WTC11 (cell line): Measurements from ENCODE around the gene ITPR3. TPM values are rescaled to one million over a fixed set of nuclear protein-coding genes. Genes with fewer than 3 reads are reported as not detected.
A peak's percentile ranks its signal among the peaks of the same experiment; 100 is the strongest.

Source experiments
- ATAC-seq: fragments of 200-7000 bp; cut with Tn5 transposase; 2 replicates; pipeline ENCODE4 v1.10.0; 2021; ENCODE audit warnings: mild to moderate bottlenecking, moderate library complexity
- CTCF ChIA-PET: fragments of 300-600 bp; sonication (Branson Sonifier 250); formaldehyde crosslinking; loops from one replicate; lab custom pipeline; 2021; ENCODE audit warnings: antibody characterized with exemption; lab: Charles Lee
- POLR2A ChIA-PET: fragments of 350-600 bp; sonication (Branson Sonifier 250); formaldehyde crosslinking; loops from one replicate; lab custom pipeline; 2021; ENCODE audit warnings: antibody characterized with exemption; lab: Charles Lee
- DNase-seq: peaks from one replicate; pipeline ENCODE4 v3.0.0; 2021; ENCODE audit warnings: low spot score
- H3K27ac Mint-ChIP-seq: 2 replicates; pipeline ENCODE4 v1.8.0; 2021; ENCODE audit warnings: mixed read lengths
- H3K27me3 Mint-ChIP-seq: 2 replicates; pipeline ENCODE4 v1.8.0; 2021; ENCODE audit warnings: low read depth, mild to moderate bottlenecking, moderate library complexity, mixed read lengths
- H3K36me3 Mint-ChIP-seq: 2 replicates; pipeline ENCODE4 v1.8.0; 2021; ENCODE audit warnings: mixed read lengths
- H3K4me1 Mint-ChIP-seq: 2 replicates; pipeline ENCODE4 v1.8.0; 2022; ENCODE audit warnings: mixed read lengths
- H3K4me3 Mint-ChIP-seq: 2 replicates; pipeline ENCODE4 v1.8.0; 2021; ENCODE audit warnings: mild to moderate bottlenecking, moderate library complexity, mixed read lengths
- H3K9me3 Mint-ChIP-seq: 2 replicates; pipeline ENCODE4 v1.8.0; 2021; ENCODE audit warnings: mixed read lengths
- ATF2 ChIP-seq: sonication (generic); formaldehyde crosslinking; IDR thresholded peaks from 2 replicates; pipeline ENCODE4 v1.8.1; 2022; ENCODE audit warnings: low read depth, missing genetic modification reagents, borderline replicate concordance
- CREM ChIP-seq: sonication (generic); formaldehyde crosslinking; IDR thresholded peaks from 2 replicates; pipeline ENCODE4 v1.8.1; 2022; ENCODE audit warnings: mild to moderate bottlenecking, missing genetic modification reagents, moderate library complexity
- E2F5 ChIP-seq: sonication (generic); formaldehyde crosslinking; IDR thresholded peaks from 2 replicates; pipeline ENCODE4 v1.8.1; 2022; ENCODE audit warnings: mild to moderate bottlenecking, moderate library complexity, missing genetic modification reagents
- EMX1 ChIP-seq: fragments of 250-450 bp; sonication (Bioruptor Pico); IDR thresholded peaks from 2 replicates; pipeline ENCODE4 v1.8.0; 2021; ENCODE audit warnings: mild to moderate bottlenecking
- HMGXB4 ChIP-seq: sonication (generic); formaldehyde crosslinking; IDR thresholded peaks from 2 replicates; pipeline ENCODE4 v1.8.1; 2023; ENCODE audit warnings: mild to moderate bottlenecking, moderate library complexity, missing genetic modification reagents
- JUN ChIP-seq: sonication (generic); formaldehyde crosslinking; IDR thresholded peaks from 2 replicates; pipeline ENCODE4 v1.8.0; 2023; ENCODE audit warnings: mild to moderate bottlenecking, missing genetic modification reagents
- MXD4 ChIP-seq: fragments of 250-450 bp; sonication (Bioruptor Pico); IDR thresholded peaks from 2 replicates; pipeline ENCODE4 v1.8.0; 2021; ENCODE audit warnings: mild to moderate bottlenecking, moderate library complexity, borderline replicate concordance
- MYBL2 ChIP-seq: sonication (generic); formaldehyde crosslinking; IDR thresholded peaks from 2 replicates; pipeline ENCODE4 v1.8.1; 2023; ENCODE audit warnings: mild to moderate bottlenecking, moderate library complexity, missing genetic modification reagents
- SOX15 ChIP-seq: fragments of 250-450 bp; sonication (Bioruptor Pico); IDR thresholded peaks from 2 replicates; pipeline ENCODE4 v1.9.0; 2021; ENCODE audit warnings: mild to moderate bottlenecking
- TP53 ChIP-seq: sonication (generic); formaldehyde crosslinking; IDR thresholded peaks from 2 replicates; pipeline ENCODE4 v1.8.1; 2023; ENCODE audit warnings: mild to moderate bottlenecking, missing genetic modification reagents
- ZNF219 ChIP-seq: sonication (generic); formaldehyde crosslinking; IDR thresholded peaks from 2 replicates; pipeline ENCODE4 v1.8.0; 2023; ENCODE audit warnings: missing genetic modification reagents, mild to moderate bottlenecking, borderline replicate concordance
- ZNF423 ChIP-seq: fragments of 250-450 bp; sonication (Bioruptor Pico); IDR thresholded peaks from 2 replicates; pipeline ENCODE4 v2.1.2; 2022; ENCODE audit warnings: mild to moderate bottlenecking, moderate library complexity
- ZNF671 ChIP-seq: fragments of 250-450 bp; sonication (Bioruptor Pico); IDR thresholded peaks from 2 replicates; pipeline ENCODE4 v1.8.0; 2021; ENCODE audit warnings: mild to moderate bottlenecking
- total RNA-seq: library from RNA; stranded (reverse); gene quantifications from 3 replicates; pipeline ENCODE4 v1.2.3, GENCODE V29; 2021
- TF ChIP-seq, protein P1 (sequence below): fragments of 250-450 bp; sonication (Bioruptor Pico); IDR thresholded peaks from 2 replicates; pipeline ENCODE4 v1.9.0; 2021; ENCODE audit warnings: mild to moderate bottlenecking
- TF ChIP-seq, protein P2 (sequence below): fragments of 200-600 bp; IDR thresholded peaks from 2 replicates; pipeline ENCODE4 v1.8.0; 2022; ENCODE audit warnings: antibody characterized with exemption

Gene ITPR3
- total RNA-seq, 1 experiment from 2014 or later, result 47.3 TPM

DNA sequence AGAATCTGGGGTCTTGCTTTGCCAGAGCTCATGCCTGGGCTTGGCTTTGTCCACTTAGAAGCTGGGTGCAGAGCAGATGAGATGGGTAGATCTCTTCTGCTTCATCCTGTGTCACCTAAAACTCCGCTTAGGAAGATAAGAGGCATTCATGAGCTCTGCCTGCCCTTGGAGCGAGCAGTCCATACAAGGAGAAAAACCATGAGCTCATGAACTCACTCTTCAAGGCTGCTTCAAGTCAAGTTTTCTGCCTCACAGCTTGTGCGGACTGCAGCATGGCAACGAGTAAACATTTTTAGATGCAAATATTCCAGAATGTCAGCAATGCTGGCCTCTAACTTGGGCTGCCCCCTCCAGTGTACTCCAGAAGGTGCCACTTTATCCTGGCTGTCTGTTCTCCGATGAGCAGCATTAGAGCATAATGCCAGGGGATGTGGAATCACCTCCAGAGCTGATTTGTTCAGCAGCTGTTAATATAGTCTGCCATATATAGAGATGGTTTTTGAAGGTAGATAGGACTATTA is 101.0 kb downstream of the ITPR3 start (continued):
- TF ChIP-seq TP53 (CRISPR knock-in tag) (no peak), JUN (CRISPR knock-in tag) (no peak), CREM (CRISPR knock-in tag) (no peak), ZNF671 (CRISPR knock-in tag) (no peak), MXD4 (CRISPR knock-in tag) (no peak)

- no peak overlapping the region for H3K27ac Mint-ChIP-seq
- POLR2A ChIA-PET, result no interaction called here
- no peaks in the 10 kb centered on the region for H3K9me3 Mint-ChIP-seq
- H3K36me3 Mint-ChIP-seq, result no peaks in the 10 kb centered on the region
- no peak for DNase-seq
- peaks cover 4% of the 10 kb centered on the region; the same call in 1 of the 2 replicates for H3K27me3 Mint-ChIP-seq
- no peak overlapping the region for H3K4me3 Mint-ChIP-seq
- CTCF ChIA-PET, result interaction anchor here (0.8 to 2.1 kb wide), 9 partner anchors 8 to 134 kb away, joined by 3 to 25 read pairs (median 5); partner anchors contain the start of gene UQCC2
- no peak for ATAC-seq
- TF ChIP-seq, protein P1, sequence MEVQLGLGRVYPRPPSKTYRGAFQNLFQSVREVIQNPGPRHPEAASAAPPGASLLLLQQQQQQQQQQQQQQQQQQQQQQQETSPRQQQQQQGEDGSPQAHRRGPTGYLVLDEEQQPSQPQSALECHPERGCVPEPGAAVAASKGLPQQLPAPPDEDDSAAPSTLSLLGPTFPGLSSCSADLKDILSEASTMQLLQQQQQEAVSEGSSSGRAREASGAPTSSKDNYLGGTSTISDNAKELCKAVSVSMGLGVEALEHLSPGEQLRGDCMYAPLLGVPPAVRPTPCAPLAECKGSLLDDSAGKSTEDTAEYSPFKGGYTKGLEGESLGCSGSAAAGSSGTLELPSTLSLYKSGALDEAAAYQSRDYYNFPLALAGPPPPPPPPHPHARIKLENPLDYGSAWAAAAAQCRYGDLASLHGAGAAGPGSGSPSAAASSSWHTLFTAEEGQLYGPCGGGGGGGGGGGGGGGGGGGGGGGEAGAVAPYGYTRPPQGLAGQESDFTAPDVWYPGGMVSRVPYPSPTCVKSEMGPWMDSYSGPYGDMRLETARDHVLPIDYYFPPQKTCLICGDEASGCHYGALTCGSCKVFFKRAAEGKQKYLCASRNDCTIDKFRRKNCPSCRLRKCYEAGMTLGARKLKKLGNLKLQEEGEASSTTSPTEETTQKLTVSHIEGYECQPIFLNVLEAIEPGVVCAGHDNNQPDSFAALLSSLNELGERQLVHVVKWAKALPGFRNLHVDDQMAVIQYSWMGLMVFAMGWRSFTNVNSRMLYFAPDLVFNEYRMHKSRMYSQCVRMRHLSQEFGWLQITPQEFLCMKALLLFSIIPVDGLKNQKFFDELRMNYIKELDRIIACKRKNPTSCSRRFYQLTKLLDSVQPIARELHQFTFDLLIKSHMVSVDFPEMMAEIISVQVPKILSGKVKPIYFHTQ, result no peak
- TF ChIP-seq, protein P2, sequence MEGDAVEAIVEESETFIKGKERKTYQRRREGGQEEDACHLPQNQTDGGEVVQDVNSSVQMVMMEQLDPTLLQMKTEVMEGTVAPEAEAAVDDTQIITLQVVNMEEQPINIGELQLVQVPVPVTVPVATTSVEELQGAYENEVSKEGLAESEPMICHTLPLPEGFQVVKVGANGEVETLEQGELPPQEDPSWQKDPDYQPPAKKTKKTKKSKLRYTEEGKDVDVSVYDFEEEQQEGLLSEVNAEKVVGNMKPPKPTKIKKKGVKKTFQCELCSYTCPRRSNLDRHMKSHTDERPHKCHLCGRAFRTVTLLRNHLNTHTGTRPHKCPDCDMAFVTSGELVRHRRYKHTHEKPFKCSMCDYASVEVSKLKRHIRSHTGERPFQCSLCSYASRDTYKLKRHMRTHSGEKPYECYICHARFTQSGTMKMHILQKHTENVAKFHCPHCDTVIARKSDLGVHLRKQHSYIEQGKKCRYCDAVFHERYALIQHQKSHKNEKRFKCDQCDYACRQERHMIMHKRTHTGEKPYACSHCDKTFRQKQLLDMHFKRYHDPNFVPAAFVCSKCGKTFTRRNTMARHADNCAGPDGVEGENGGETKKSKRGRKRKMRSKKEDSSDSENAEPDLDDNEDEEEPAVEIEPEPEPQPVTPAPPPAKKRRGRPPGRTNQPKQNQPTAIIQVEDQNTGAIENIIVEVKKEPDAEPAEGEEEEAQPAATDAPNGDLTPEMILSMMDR, result no peak
- no peak for TF ChIP-seq ZNF423
- H3K4me1 Mint-ChIP-seq, result peaks cover 20% of the 10 kb centered on the region
Measured at GRCh38 chr6:33723371-33724085, 102.4 kb downstream of the ITPR3 start.

DNA sequence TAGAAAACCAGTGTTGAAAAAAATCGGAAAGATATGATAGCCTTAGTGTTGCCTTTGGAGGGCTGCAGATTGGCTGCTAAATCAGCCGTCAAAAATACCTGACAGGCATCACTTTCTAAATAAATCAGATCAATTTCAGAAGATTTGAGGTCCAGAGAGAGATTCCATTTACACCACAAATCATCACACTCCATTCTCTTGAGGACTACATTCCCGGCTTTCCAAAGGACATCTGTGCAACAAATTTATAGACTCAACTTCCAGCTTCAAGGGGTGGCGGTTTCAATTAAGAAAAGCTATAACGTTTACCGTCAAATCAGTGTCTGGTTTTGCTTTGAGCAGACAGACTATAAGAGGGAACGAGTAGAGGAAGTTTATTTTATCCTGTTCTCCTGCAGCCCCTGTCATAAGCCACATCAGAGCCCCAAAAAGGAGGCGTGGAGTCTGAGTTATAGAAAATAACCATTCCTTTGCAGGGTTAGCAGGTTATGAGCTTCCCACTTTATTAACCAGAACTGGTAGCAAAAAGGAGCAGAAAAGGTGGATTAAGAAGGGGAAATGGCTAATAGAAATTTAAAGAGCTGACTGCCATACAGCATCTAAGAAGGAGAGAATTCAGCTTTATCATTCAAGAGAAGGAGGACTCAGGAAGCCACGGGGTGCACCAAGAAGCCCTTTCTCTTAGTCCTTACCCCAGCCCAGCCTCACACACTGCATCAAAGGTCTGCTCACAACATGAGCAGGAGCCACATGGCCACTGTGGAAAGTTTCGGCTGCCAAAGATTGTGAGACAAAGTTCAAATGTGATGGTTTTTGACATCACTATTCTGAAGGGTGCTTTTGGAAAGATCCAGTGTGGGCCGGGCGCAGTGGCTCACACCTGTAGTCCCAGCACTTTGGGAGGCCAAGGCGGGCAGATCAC is 103.2 kb downstream of the ITPR3 start:
- no peak overlapping the region for H3K27ac Mint-ChIP-seq
- DNase-seq (no peak), ATAC-seq (no peak; the same call in 1 of the 2 replicates)
- H3K4me3 Mint-ChIP-seq, result no peak overlapping the region
- CTCF ChIA-PET, result interaction anchor here (1.0 to 1.8 kb wide), 4 partner anchors 9 to 331 kb away, joined by 4 to 5 read pairs (median 4); partner anchors contain the start of gene UQCC2
- TF ChIP-seq SOX15 (CRISPR knock-in tag) (no peak), ATF2 (CRISPR knock-in tag) (no peak)
- POLR2A ChIA-PET, result interaction anchor here (0.6 kb wide), 1 partner anchor 234 kb away, joined by 3 read pairs; no protein-coding TSS in a partner anchor
- H3K9me3 Mint-ChIP-seq, result no peaks in the 10 kb centered on the region
- peaks cover 20% of the 10 kb centered on the region for H3K4me1 Mint-ChIP-seq
- H3K36me3 Mint-ChIP-seq, result no peaks in the 10 kb centered on the region
- peaks cover 2% of the 10 kb centered on the region; the same call in 1 of the 2 replicates for H3K27me3 Mint-ChIP-seq

GRCh38 chr6:33725222-33725621 is 104.1 kb downstream of the ITPR3 start:
- H3K27me3 Mint-ChIP-seq, result no peaks in the 10 kb centered on the region; the same call in 1 of the 2 replicates
- H3K36me3 Mint-ChIP-seq, result no peaks in the 10 kb centered on the region
- DNase-seq, result no peak
- ChIA-PET POLR2A (no interaction called here), CTCF (interaction anchor here (0.9 to 1.3 kb wide), 2 partner anchors 12 to 92 kb away, joined by 3 read pairs; no protein-coding TSS in a partner anchor)
- H3K9me3 Mint-ChIP-seq, result no peaks in the 10 kb centered on the region
- 0 out of 2 replicates have a peak, but pooled peaks have one; percentile 10 for TF ChIP-seq ZNF423
- no peak for TF ChIP-seq EMX1
- TF ChIP-seq HMGXB4, result no peak
- no peak for TF ChIP-seq E2F5
- no peak for TF ChIP-seq ZNF219
- TF ChIP-seq MYBL2 (CRISPR knock-in tag), result no peak
- no peak overlapping the region for H3K4me3 Mint-ChIP-seq
- no peak overlapping the region for H3K27ac Mint-ChIP-seq
- ATAC-seq, result no peak
- peaks cover 20% of the 10 kb centered on the region for H3K4me1 Mint-ChIP-seq
